LNCAP (cell line): ENCODE measurements around the gene NAA16.

Experiments used
- TF ChIP-seq, protein P1 (sequence below): fragments of 450-650 bp; IDR thresholded peaks from 2 replicates; pipeline ENCODE4 v1.5.1; 2017; ENCODE audit warnings: mild to moderate bottlenecking

The NAA16 gene

DNA sequence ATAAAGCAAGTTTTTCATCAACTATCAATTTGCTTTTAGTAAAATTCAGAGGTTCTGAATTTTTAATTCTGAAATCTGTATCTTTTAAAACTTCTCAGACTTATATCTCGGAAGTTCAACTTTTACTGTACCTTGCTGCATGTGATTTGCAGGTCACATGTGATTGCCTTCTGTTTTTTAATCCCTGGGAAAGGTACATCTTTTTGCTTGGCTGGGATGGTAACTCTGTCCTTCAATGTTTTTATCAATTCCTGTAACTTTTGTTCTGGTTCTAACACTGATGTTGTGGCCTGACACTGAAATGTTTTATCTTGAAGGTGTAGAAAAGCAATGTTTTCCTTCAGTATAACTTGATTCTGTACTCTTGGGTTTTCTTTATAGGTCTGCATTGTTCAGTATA is 16.2 kb upstream of the NAA16 start:
- TF ChIP-seq, protein P1, sequence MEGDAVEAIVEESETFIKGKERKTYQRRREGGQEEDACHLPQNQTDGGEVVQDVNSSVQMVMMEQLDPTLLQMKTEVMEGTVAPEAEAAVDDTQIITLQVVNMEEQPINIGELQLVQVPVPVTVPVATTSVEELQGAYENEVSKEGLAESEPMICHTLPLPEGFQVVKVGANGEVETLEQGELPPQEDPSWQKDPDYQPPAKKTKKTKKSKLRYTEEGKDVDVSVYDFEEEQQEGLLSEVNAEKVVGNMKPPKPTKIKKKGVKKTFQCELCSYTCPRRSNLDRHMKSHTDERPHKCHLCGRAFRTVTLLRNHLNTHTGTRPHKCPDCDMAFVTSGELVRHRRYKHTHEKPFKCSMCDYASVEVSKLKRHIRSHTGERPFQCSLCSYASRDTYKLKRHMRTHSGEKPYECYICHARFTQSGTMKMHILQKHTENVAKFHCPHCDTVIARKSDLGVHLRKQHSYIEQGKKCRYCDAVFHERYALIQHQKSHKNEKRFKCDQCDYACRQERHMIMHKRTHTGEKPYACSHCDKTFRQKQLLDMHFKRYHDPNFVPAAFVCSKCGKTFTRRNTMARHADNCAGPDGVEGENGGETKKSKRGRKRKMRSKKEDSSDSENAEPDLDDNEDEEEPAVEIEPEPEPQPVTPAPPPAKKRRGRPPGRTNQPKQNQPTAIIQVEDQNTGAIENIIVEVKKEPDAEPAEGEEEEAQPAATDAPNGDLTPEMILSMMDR = no peak

DNA sequence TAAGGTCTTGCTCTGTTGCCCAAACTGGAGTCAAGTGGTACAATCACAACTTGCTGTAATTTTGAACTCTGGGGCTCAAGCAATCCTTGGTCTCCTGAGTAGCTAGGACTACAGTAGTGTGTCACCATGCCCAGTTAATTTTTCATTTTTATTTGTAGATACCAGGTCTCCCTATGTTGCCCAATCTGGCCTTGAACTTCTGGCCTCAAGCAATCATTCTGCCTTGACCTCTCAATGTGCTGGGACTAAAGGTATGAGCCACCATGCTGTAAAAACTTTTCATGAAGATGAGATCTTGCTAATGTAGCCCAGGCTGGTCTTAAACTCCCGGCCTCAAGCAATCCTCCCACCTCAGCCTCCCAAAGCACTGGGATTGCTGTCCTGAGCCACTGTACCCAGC is 15.1 kb upstream of the NAA16 start:
- TF ChIP-seq, protein P1 = no peak

DNA sequence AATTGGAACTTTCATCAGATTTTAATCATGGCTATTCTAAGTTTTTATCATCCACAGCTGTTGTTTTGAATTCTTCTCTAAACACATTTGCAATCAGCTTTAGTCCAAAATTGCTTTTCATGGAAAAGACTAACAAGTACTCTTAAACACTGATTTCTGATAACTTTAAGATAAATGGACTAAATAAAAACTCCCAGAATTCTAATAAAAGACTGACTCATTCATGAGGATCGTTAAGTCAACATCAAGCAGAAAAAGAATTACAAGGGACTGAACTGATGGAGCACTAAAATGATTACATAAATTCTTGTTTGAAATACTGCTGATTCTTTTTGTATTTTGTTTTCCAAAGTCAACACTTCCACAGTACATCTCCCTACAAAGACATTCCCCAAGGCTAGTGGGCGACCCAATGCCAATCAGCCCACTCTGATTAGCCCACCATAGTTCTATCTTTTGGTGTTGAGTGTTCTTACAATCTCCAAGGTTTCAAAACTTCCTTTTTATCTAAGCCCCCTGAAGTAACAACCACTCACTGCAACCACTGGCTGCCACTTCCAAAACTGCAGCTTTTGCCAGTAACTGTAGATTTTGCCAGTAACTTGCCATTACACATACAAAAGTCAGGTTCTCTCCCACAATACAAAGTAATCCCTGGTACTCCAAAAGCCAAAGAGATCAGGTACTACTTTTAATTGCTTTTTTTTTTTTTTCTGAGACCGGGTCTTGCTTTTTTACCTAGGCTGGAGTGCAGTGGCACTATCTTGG is 14.0 kb upstream of the NAA16 start:
- TF ChIP-seq, protein P1 = no peak

DNA sequence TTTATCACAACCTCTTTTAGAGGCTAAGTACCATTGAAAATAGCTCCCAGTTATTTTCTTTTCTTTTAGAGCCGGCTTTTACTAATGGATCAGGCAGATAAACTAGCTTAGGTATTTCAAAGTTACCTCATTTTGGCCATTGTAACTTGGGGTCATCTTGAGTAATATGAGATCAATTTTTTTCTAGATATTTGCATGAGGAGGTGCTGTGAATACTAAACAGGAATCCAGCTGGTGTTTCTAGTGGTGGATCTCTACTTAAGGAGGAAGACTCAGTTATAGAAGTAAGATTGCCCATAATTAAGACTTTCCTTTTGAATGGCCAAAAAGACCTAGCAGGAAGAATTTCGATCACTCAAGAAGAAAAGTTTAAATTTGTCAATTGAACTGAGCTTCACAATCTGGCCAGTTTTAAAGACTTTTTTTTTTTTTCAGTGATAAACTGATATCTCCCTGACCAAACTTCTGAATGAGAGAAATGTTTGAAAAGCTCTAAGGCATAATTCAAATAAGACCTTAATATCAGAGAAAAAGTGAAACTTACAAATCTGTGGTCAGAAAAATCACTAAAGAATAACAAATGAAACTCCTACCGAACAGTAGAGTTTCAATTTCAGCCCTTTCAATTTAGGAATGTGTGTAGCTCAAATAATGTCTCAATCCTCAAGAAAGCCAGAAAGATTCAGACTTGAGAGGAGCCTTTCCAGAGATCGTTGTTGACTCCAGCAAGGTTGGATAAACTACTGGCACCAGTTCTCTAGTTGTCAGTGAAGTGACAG is 11.6 kb upstream of the NAA16 start:
- TF ChIP-seq, protein P1 = no peak

DNA sequence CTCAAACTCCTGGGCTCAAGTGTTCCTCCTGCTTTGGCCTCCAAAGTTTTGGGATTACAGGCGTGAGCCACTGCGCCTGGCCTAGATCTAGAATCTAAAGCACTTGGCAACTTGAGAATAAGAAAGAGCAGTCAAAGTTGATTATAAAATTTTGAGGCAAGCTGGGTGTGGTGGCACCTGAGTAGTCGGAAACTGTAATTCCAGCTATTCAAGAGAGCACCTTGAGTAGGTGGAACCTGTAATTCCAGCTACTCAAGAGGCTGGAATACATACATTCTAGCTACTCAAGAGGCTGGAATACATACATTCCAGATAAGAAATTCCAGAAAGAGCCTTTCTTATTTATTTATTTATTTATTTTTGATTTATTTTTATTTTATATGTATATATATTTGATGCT is 8.3 kb upstream of the NAA16 start:
- TF ChIP-seq, protein P1 = no peak

DNA sequence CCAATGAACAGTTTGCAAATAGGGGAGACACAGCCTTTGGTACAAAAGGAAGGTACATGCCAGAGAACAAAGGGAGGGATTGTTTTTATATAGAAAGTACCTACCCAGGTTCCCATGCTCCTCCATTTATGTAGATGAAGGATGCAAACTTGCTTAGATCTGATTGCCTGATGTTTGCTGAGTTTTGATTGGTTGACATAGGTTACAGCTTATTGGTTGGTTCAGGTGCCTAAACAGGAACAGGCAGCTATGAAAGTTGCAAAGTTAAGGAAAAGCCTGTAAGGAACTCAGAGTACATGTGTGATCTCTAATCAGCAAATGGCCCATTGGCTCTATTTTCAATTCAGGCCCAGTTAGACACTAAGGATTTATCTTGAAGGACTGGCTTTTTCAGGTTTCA is 6.5 kb upstream of the NAA16 start:
- TF ChIP-seq, protein P1 = no peak

DNA sequence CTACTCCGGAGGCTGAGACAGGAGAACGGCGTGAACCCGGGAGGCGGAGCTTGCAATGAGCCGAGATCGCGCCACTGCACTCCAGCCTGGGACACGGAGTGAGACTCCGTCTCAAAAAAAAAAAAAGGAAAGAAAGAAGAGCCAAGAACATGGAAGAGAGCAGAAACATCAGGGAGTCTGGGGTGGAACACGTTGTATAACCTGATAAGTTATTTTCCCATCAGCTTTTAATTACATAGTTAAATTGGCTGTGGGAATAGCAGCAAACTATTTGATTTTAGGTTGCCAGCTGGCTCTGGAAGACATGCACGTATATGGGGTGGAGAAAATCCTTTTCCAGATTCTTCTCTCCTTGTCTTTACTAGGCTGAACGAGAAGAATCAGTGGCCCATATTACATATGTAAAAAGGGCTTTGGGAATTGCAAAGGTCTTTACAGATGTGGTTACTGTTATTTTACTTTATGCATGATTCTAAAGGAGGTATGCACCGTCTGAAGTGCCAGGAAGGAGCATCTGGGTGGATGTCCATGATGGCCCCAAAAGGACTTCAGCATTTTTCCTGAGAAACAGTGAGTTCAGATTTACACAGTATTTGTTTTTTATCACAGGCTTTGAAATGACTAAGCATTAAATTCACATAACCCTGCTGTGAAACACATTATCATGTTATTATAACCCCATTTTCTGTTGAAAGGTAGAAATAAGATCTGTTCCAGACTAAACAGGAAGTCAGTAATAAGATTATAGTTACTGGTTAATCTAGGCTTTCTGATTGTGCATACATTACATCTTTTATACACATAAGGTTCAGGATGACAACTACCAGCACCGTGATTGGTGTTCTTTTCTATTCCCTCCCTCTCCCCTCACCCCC is 4.6 kb upstream of the NAA16 start:
- TF ChIP-seq, protein P1 = no peak
